Measurements from ENCODE around the gene INPP4A. TPM values are rescaled to one million over a fixed set of nuclear protein-coding genes. Genes with fewer than 3 reads are reported as not detected.

The INPP4A gene
- polyA plus RNA-seq, 1 of the 3 experiments (the other 2 are of a cell fraction) = 15.0 TPM

- TF ChIP-seq, protein P1, sequence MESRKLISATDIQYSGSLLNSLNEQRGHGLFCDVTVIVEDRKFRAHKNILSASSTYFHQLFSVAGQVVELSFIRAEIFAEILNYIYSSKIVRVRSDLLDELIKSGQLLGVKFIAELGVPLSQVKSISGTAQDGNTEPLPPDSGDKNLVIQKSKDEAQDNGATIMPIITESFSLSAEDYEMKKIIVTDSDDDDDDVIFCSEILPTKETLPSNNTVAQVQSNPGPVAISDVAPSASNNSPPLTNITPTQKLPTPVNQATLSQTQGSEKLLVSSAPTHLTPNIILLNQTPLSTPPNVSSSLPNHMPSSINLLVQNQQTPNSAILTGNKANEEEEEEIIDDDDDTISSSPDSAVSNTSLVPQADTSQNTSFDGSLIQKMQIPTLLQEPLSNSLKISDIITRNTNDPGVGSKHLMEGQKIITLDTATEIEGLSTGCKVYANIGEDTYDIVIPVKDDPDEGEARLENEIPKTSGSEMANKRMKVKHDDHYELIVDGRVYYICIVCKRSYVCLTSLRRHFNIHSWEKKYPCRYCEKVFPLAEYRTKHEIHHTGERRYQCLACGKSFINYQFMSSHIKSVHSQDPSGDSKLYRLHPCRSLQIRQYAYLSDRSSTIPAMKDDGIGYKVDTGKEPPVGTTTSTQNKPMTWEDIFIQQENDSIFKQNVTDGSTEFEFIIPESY (IDR thresholded peaks at IDR 0.05; ENCODE audit: borderline replicate concordance, low read depth) = no peak
- TF ChIP-seq MXI1 (IDR thresholded peaks at IDR 0.05; ENCODE audit: low read depth, low read length) = no peak
- TF ChIP-seq TAF1 (IDR thresholded peaks at IDR 0.05; ENCODE audit: borderline replicate concordance, low read depth, low read length) = no peak
- TF ChIP-seq MEF2A (IDR thresholded peaks at IDR 0.05; ENCODE audit: borderline replicate concordance, low read depth) = no peak
- TF ChIP-seq GABPA (IDR thresholded peaks at IDR 0.05; ENCODE audit: low read depth) = no peak
These were observed 172.5 kb downstream of the INPP4A start (continued) for GRCh38 chr2:98617149-98617548.

- Histone ChIP-seq H3F3A (replicated peaks; ENCODE audit: insufficient read depth) (no peaks in the 10 kb centered on the region), H3K9ac (no peak overlapping the region), H3K27me3 (ENCODE audit: insufficient read depth) (no peaks in the 10 kb centered on the region), H3K9me2 (no peaks in the 10 kb centered on the region), H3K4me1 (ENCODE audit: control insufficient read depth in 1 of 2, insufficient read depth in 2 of 2, low read depth in 1 of 2, low read length in 1 of 2) (no peaks in the 10 kb centered on the region; a peak in 1 of 4 replicates), H3K4me3 (ENCODE audit: low read depth in 2 of 2, low read length in 1 of 2) (no peak overlapping the region), H3K4me2 (no peak overlapping the region), H3K79me2 (ENCODE audit: insufficient read depth) (no peaks in the 10 kb centered on the region), H3K27ac (ENCODE audit: low read depth in 2 of 2, low read length in 1 of 2) (no peak overlapping the region), H3K9me3 (no peaks in the 10 kb centered on the region), H2AFZ (ENCODE audit: low read depth) (no peak overlapping the region), H4K20me1 (ENCODE audit: insufficient read depth) (no peaks in the 10 kb centered on the region), H3K36me3 (replicated peaks in 1 of 2; ENCODE audit: control insufficient read depth in 1 of 2, insufficient read depth in 2 of 2, low read length in 1 of 2) (peaks cover 9 to 10% of the 10 kb centered on the region in 2 experiments)
- POLR2A ChIA-PET = no interaction called here
- TF ChIP-seq RAD21 (IDR thresholded peaks at IDR 0.05; ENCODE audit: low read length) (no peak), FOXJ3 (CRISPR knock-in tag; IDR thresholded peaks at IDR 0.05) (no peak), TAF1 (IDR thresholded peaks at IDR 0.05; ENCODE audit: borderline replicate concordance, low read depth, low read length) (no peak), MEF2A (IDR thresholded peaks at IDR 0.05; ENCODE audit: borderline replicate concordance, low read depth) (no peak), POLR2AphosphoS5 (IDR thresholded peaks at IDR 0.05; ENCODE audit: low read depth, low read length) (no peak), EZH2phosphoT487 (IDR thresholded peaks at IDR 0.05; ENCODE audit: borderline replicate concordance, low read depth) (no peak), PBX3 (IDR thresholded peaks at IDR 0.05) (no peak), GABPA (IDR thresholded peaks at IDR 0.05; ENCODE audit: low read depth) (no peak), TEAD4 (IDR thresholded peaks at IDR 0.05; ENCODE audit: borderline replicate concordance, insufficient read depth) (no peak), JUND (IDR thresholded peaks at IDR 0.05) (no peak), FOSL2 (IDR thresholded peaks at IDR 0.05; ENCODE audit: borderline replicate concordance, low read depth) (no peak), YY1 (IDR thresholded peaks at IDR 0.05; ENCODE audit: low read depth) (no peak)
- DNase-seq = no peak
- CTCF ChIA-PET = interaction anchor here (1.8 kb wide), 1 partner anchor 211 kb away, joined by 5 read pairs; no protein-coding TSS in a partner anchor
- 68% methylated on average over 5 of the region's 5 CpGs for WGBS (ENCODE audit: low lambda C conversion rate)
These were observed 179.0 kb downstream of the INPP4A start for GRCh38 chr2:98623657-98624056.

All from SK-N-SH (cell line).